Tibial artery (tissue), 4 donors: ENCODE measurements around the gene RNF220.

Experiments used
- DNase-seq, 2 donors: peaks; one replicate each; pipeline ENCODE4 v3.0.0-alpha.2; 2019
- H3K27ac ChIP-seq, 2 donors: fragments of 200-600 bp; sonication (generic) in 1 of 2; 1 replicate in 1 of 2; 2 replicates in 1 of 2; pipeline ENCODE4 v1.5.1; 2018 to 2019; ENCODE audit warnings: mild to moderate bottlenecking in 1 of 2
- H3K27me3 ChIP-seq, 2 donors: fragments of 200-600 bp; sonication (generic) in 1 of 2; one replicate each; pipeline versions ENCODE4 v1.5.1 to v1.6.0; 2016 to 2019
- H3K36me3 ChIP-seq, 3 donors: fragments of 200-600 bp; sonication (generic) in 2 of 3; one replicate each; pipeline ENCODE4 v1.5.1; 2016 to 2019; ENCODE audit warnings: mild to moderate bottlenecking in 2 of 3
- H3K4me1 ChIP-seq, 4 donors: fragments of 200-600 bp; sonication (generic) in 2 of 4; 1 replicate in 3 of 4; 2 replicates in 1 of 4; pipeline ENCODE4 v1.5.1; 2016 to 2019
- H3K4me3 ChIP-seq, 2 donors: fragments of 200-600 bp; sonication (generic) in 1 of 2; 1 replicate in 1 of 2; 2 replicates in 1 of 2; pipeline ENCODE4 v1.5.1; 2018 to 2019; ENCODE audit warnings: mild to moderate bottlenecking in 2 of 2
- H3K9me3 ChIP-seq, 3 donors: fragments of 200-600 bp; sonication (generic) in 1 of 3; one replicate each; pipeline ENCODE4 v1.5.1; 2016 to 2019
- CTCF ChIP-seq, 2 experiments: fragments of 200-600 bp in 1 of 2; fragments of 450-650 bp in 1 of 2; IDR thresholded peaks; one replicate each; pipeline ENCODE4 v1.5.1; 2017 to 2019; ENCODE audit warnings: antibody characterized with exemption in 2 of 2, mild to moderate bottlenecking in 1 of 2, moderate library complexity in 1 of 2
- intact Hi-C: fragments of 100-400 bp; cut with DNase I; formaldehyde crosslinking; loops from one replicate; pipeline ENCODE4 v1.15.0; 2023; ENCODE audit warnings: low total_unique reads

Gene RNF220

GRCh38 chr1:44677201-44677766 lies 272.2 kb downstream of the RNF220 start:
- intact Hi-C loops = no loop called here
- Histone ChIP-seq H3K9me3 (no peaks in the 10 kb centered on the region), H3K4me1 (peaks cover 0 to 21% (median 18%) of the 10 kb centered on the region in 4 donors), H3K4me3 (no peak overlapping the region), H3K36me3 (no peaks in the 10 kb centered on the region), H3K27ac (no peak overlapping the region), H3K27me3 (peaks cover 0 to 2% of the 10 kb centered on the region in 2 donors)
- peak; percentile 15 for TF ChIP-seq CTCF (IDR thresholded peaks at IDR 0.05)
- DNase-seq = no peak

- Histone ChIP-seq H3K36me3 (no peaks in the 10 kb centered on the region), H3K27ac (no peak overlapping the region), H3K27me3 (peaks cover 0 to 2% of the 10 kb centered on the region in 2 donors), H3K4me3 (no peak overlapping the region), H3K4me1 (peaks cover 0 to 13% (median 9%) of the 10 kb centered on the region in 4 donors), H3K9me3 (no peaks in the 10 kb centered on the region)
- DNase-seq = no peak
- TF ChIP-seq CTCF (IDR thresholded peaks at IDR 0.05) = no peak
- intact Hi-C loops = no loop called here
Measured at GRCh38 chr1:44678120-44678519, 273.1 kb downstream of the RNF220 start.

- no peaks in the 10 kb centered on the region for H3K9me3 ChIP-seq
- no peak for DNase-seq
- H3K36me3 ChIP-seq = no peaks in the 10 kb centered on the region
- no peak overlapping the region for H3K4me3 ChIP-seq
- TF ChIP-seq CTCF (IDR thresholded peaks at IDR 0.05) = no peak
- H3K27ac ChIP-seq = no peak overlapping the region
- intact Hi-C loops = no loop called here
- H3K4me1 ChIP-seq = peaks cover 0 to 8% (median 4%) of the 10 kb centered on the region in 4 donors
- peaks cover 0 to 2% of the 10 kb centered on the region in 2 donors for H3K27me3 ChIP-seq
Measured at GRCh38 chr1:44678626-44679025, 273.6 kb downstream of the RNF220 start.

GRCh38 chr1:44679468-44679867 lies 274.4 kb downstream of the RNF220 start:
- peaks cover 0 to 8% (median 4%) of the 10 kb centered on the region in 4 donors for H3K4me1 ChIP-seq
- no peak for DNase-seq
- TF ChIP-seq CTCF (IDR thresholded peaks at IDR 0.05) = no peak
- intact Hi-C loops = no loop called here
- H3K9me3 ChIP-seq = no peaks in the 10 kb centered on the region
- H3K27me3 ChIP-seq = no peaks in the 10 kb centered on the region
- no peaks in the 10 kb centered on the region for H3K36me3 ChIP-seq
- H3K27ac ChIP-seq = no peak overlapping the region
- no peak overlapping the region for H3K4me3 ChIP-seq

- DNase-seq = no peak
- no peak for TF ChIP-seq CTCF (IDR thresholded peaks at IDR 0.05)
- intact Hi-C loops = no loop called here
Measured at GRCh38 chr1:44681905-44682882, 277.1 kb downstream of the RNF220 start.

More at GRCh38 chr1:44681905-44682882, 277.1 kb downstream of the RNF220 start:
- Histone ChIP-seq H3K4me1 (no peaks in the 10 kb centered on the region), H3K27me3 (no peaks in the 10 kb centered on the region), H3K27ac (no peak overlapping the region), H3K4me3 (no peak overlapping the region), H3K36me3 (no peaks in the 10 kb centered on the region), H3K9me3 (no peaks in the 10 kb centered on the region)
